H1 (cell line): ENCODE results near the gene GPR61.

Experiments used
- BRCA1 ChIP-seq: IDR thresholded peaks from 2 replicates; pipeline ENCODE4 v1.6.1; 2012; ENCODE audit warnings: low read depth, low read length, improper control_type of control experiment
- CHD2 ChIP-seq: IDR thresholded peaks from 2 replicates; pipeline ENCODE4 v1.6.1; 2012; ENCODE audit warnings: low read length, improper control_type of control experiment
- CTCF ChIP-seq, 3 experiments: IDR thresholded peaks; 1 replicate in 2 of 3; 2 replicates in 1 of 3; pipeline versions ENCODE4 v1.5.1 to v1.6.1; 2011; ENCODE audit warnings: low read length in 3 of 3, mild to moderate bottlenecking in 3 of 3, inconsistent platforms in 2 of 3, low read depth in 1 of 3, moderate library complexity in 1 of 3; ENCODE audit not compliant: insufficient read depth in 1 of 3; ENCODE audit errors: control extremely low read depth in 1 of 3
- POLR2AphosphoS5 ChIP-seq: IDR thresholded peaks from 2 replicates; pipeline ENCODE4 v1.6.1; 2011; ENCODE audit warnings: low read depth, low read length
- USF2 ChIP-seq: IDR thresholded peaks from 2 replicates; pipeline ENCODE4 v1.6.1; 2011; ENCODE audit warnings: low read length, improper control_type of control experiment
- TF ChIP-seq, protein P1 (sequence below): IDR thresholded peaks from 2 replicates; pipeline ENCODE4 v1.6.1; 2012; ENCODE audit warnings: low read length, inconsistent platforms

DNA sequence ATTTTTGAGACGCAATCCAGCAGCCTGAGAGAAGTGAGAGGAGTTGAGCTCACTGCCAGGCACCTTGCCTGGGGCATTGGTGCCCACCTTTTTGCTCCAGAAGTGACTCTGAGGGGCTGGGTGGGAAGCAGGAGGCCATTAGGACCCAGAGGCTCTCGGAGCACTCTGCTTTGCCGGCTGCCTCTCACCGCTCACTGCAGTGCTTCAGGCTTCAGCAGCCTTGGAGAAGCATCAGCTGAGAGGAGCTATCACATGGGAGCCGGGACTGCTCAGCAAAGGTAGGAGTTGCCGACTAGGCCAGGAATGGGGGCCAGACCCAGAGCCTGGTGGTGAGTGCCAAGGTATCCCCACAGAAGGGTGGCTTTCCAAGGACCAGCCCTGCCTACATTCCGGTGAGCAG is at the start of gene GPR61:
- no peak for TF ChIP-seq BRCA1
- no peak for TF ChIP-seq CHD2
- TF ChIP-seq CTCF (IDR thresholded peaks at IDR 0.05; ENCODE audit: control extremely low read depth in 1 of 3, insufficient read depth in 1 of 3, low read depth in 1 of 3, low read length in 3 of 3): no peak
- TF ChIP-seq USF2: no peak
- TF ChIP-seq POLR2AphosphoS5: no peak
- TF ChIP-seq, protein P1, sequence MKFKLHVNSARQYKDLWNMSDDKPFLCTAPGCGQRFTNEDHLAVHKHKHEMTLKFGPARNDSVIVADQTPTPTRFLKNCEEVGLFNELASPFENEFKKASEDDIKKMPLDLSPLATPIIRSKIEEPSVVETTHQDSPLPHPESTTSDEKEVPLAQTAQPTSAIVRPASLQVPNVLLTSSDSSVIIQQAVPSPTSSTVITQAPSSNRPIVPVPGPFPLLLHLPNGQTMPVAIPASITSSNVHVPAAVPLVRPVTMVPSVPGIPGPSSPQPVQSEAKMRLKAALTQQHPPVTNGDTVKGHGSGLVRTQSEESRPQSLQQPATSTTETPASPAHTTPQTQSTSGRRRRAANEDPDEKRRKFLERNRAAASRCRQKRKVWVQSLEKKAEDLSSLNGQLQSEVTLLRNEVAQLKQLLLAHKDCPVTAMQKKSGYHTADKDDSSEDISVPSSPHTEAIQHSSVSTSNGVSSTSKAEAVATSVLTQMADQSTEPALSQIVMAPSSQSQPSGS: no peak
